Type B pancreatic cell (in vitro differentiated cells): ENCODE results near the gene CHID1. TPM values are rescaled to one million over a fixed set of nuclear protein-coding genes. Genes with fewer than 3 reads are reported as not detected.

Experiments
- DNase-seq: peaks from one replicate; pipeline ENCODE4 v3.0.0; 2021; ENCODE audit warnings: mixed read lengths; ENCODE audit not compliant: unreplicated experiment; ENCODE audit errors: extremely low spot score
- H3K27ac Mint-ChIP-seq: 2 replicates; pipeline ENCODE4 v1.8.0; 2021; ENCODE audit warnings: mild to moderate bottlenecking, mixed read lengths
- H3K27me3 Mint-ChIP-seq: 2 replicates; pipeline ENCODE4 v1.8.0; 2021; ENCODE audit warnings: mixed read lengths
- H3K36me3 Mint-ChIP-seq: 2 replicates; pipeline ENCODE4 v1.8.0; 2021; ENCODE audit warnings: mixed read lengths
- H3K4me1 Mint-ChIP-seq: one replicate; pipeline ENCODE4 v1.8.0; 2021; ENCODE audit warnings: mixed read lengths; ENCODE audit not compliant: unreplicated experiment
- H3K4me3 Mint-ChIP-seq: 2 replicates; pipeline ENCODE4 v1.8.0; 2021; ENCODE audit warnings: mild to moderate bottlenecking, mixed read lengths
- H3K9me3 Mint-ChIP-seq: 2 replicates; pipeline ENCODE4 v1.8.0; 2021; ENCODE audit warnings: mixed read lengths
- CTCF ChIP-seq: fragments of 200-600 bp; sonication (generic); conservative IDR thresholded peaks from 2 replicates; pipeline ENCODE4 v1.5.0; 2021; ENCODE audit warnings: antibody characterized with exemption, mild to moderate bottlenecking
- total RNA-seq: library from RNA; stranded (reverse); gene quantifications from 2 replicates; pipeline ENCODE4 v1.2.1, GENCODE V29; 2021; ENCODE audit warnings: low replicate concordance

CHID1 gene
- total RNA-seq, 1 donor from 2014 or later, result 98.9 TPM

GRCh38 chr11:819943-820649, 90.5 kb downstream of the CHID1 start:
- no peaks in the 10 kb centered on the region for H3K9me3 Mint-ChIP-seq
- no peak for TF ChIP-seq CTCF
- H3K4me3 Mint-ChIP-seq, result peak overlapping the region; percentile 87
- DNase-seq, result no peak
- no peak overlapping the region for H3K27ac Mint-ChIP-seq
- no peaks in the 10 kb centered on the region for H3K36me3 Mint-ChIP-seq
- no peaks in the 10 kb centered on the region for H3K4me1 Mint-ChIP-seq
- H3K27me3 Mint-ChIP-seq, result no peaks in the 10 kb centered on the region

- TF ChIP-seq CTCF, result peak; percentile 41
- H3K27me3 Mint-ChIP-seq, result no peaks in the 10 kb centered on the region
- no peaks in the 10 kb centered on the region for H3K4me1 Mint-ChIP-seq
- peak; percentile 90 for DNase-seq
- peak overlapping the region; percentile 66 for H3K4me3 Mint-ChIP-seq
- no peaks in the 10 kb centered on the region for H3K9me3 Mint-ChIP-seq
- no peak overlapping the region for H3K27ac Mint-ChIP-seq
- no peaks in the 10 kb centered on the region for H3K36me3 Mint-ChIP-seq
Measured at GRCh38 chr11:819129-819931, 91.3 kb downstream of the CHID1 start.

GRCh38 chr11:818396-819128, 92.0 kb downstream of the CHID1 start, which contains the start of gene PNPLA2:
TSS of gene PNPLA2 (plus strand) at chr11:818914. CDS start at chr11:819719, 805 bp downstream.
- Mint-ChIP-seq H3K4me3 (peak within 1 kb of the TSS; percentile 79), H3K36me3 (no peaks in the 10 kb centered on the region), H3K27ac (no peak within 1 kb of the TSS), H3K9me3 (no peaks in the 10 kb centered on the region), H3K27me3 (no peaks in the 10 kb centered on the region), H3K4me1 (no peaks in the 10 kb centered on the region)
- TF ChIP-seq CTCF, result no peak
- DNase-seq, result no peak

Other genes starting within 250 kb of the CHID1 start
- gene DEAF1, start 215.6 kb downstream of the CHID1 start, total RNA-seq, result 41.0 and 48.1 TPM in 2 replicates
- 23.2 and 37.4 TPM in 2 replicates for gene TMEM80, start 215.0 kb downstream of the CHID1 start, total RNA-seq
- gene EPS8L2, start 204.6 kb downstream of the CHID1 start, total RNA-seq, result 218 and 497 TPM in 2 replicates
- 189 and 288 TPM in 2 replicates for gene TALDO1, start 163.3 kb downstream of the CHID1 start, total RNA-seq
- 80.1 and 80.9 TPM in 2 replicates for gene GATD1, start 133.3 kb downstream of the CHID1 start, total RNA-seq
- gene CEND1, start 120.7 kb downstream of the CHID1 start, total RNA-seq, result 0.17 and 0.89 TPM in 2 replicates
- 31.6 and 35.6 TPM in 2 replicates for gene SLC25A22, start 112.5 kb downstream of the CHID1 start, total RNA-seq
- 32.7 and 44.5 TPM in 2 replicates for gene PIDD1, start 105.6 kb downstream of the CHID1 start, total RNA-seq
- 1,985 and 2,207 TPM in 2 replicates for gene RPLP2, start 100.8 kb downstream of the CHID1 start, total RNA-seq
- 47.8 and 55.6 TPM in 2 replicates for gene PNPLA2, start 91.9 kb downstream of the CHID1 start, total RNA-seq
- gene CRACR2B, start 82.9 kb downstream of the CHID1 start, total RNA-seq, result 10.3 and 19.3 TPM in 2 replicates
- 126 and 128 TPM in 2 replicates for gene CD151, start 77.9 kb downstream of the CHID1 start, total RNA-seq
- gene POLR2L, start 68.3 kb downstream of the CHID1 start, total RNA-seq, result 106 and 134 TPM in 2 replicates
- 12.8 and 43.2 TPM in 2 replicates for gene TSPAN4, start 68.0 kb downstream of the CHID1 start, total RNA-seq
- 82.6 and 109 TPM in 2 replicates for gene AP2A2, start 15.1 kb upstream of the CHID1 start, total RNA-seq
- gene MUC6, start 125.9 kb upstream of the CHID1 start, total RNA-seq, result 0.38 and 0.46 TPM in 2 replicates
- gene MUC2, start 164.1 kb upstream of the CHID1 start, total RNA-seq, result 1.5 and 2.7 TPM in 2 replicates
- 0.10 and 1.4 TPM in 2 replicates for gene MUC5AC, start 247.1 kb upstream of the CHID1 start, total RNA-seq